IMR-90 (cell line): Measurements from ENCODE around the gene RALGPS2. TPM values are rescaled to one million over a fixed set of nuclear protein-coding genes. Genes with fewer than 3 reads are reported as not detected.

ENCODE experiments used
- ATAC-seq: fragments of 200-7000 bp; cut with Tn5 transposase; 2 replicates; pipeline ENCODE4 v1.9.1; 2020; ENCODE audit warnings: low read depth, mild to moderate bottlenecking, moderate library complexity
- BruUV-seq: library from RNA; stranded (reverse); fragments of 400-500 nt; replicated peaks from 2 replicates; lab custom pipeline; 2021; lab: Mats Ljungman, UMichigan
- CTCF ChIA-PET: fragments of 300-600 bp; formaldehyde crosslinking; extraction: SDS; loops from one replicate; lab custom pipeline; 2021; ENCODE audit warnings: antibody characterized with exemption; lab: Yijun Ruan, JAX
- POLR2A ChIA-PET: fragments of 300-600 bp; sonication (Branson Sonifier 250); formaldehyde crosslinking; loops from one replicate; lab custom pipeline; 2022; ENCODE audit warnings: antibody characterized with exemption; ENCODE audit not compliant: unreplicated experiment; lab: Charles Lee
- DNase-seq: peaks from one replicate; pipeline ENCODE4 v3.0.0; 2013
- H2AFZ ChIP-seq: replicated peaks from 2 replicates; pipeline ENCODE3; 2013; ENCODE audit warnings: low read length, mild to moderate bottlenecking; ENCODE audit not compliant: poor library complexity
- H2AK5ac ChIP-seq: 2 replicates; pipeline ENCODE4 v1.6.1; 2013; ENCODE audit warnings: low read depth, low read length, inconsistent platforms
- H2AK9ac ChIP-seq: replicated peaks from 2 replicates; pipeline ENCODE3; 2013; ENCODE audit warnings: mild to moderate bottlenecking, low read depth, low read length, moderate library complexity; ENCODE audit not compliant: poor library complexity
- H2BK120ac ChIP-seq: 2 replicates; pipeline ENCODE4 v1.6.1; 2013; ENCODE audit warnings: low read depth, low read length, inconsistent platforms
- H2BK15ac ChIP-seq: 3 replicates; pipeline ENCODE4 v1.6.1; 2013; ENCODE audit warnings: low read depth, low read length, inconsistent platforms
- H2BK20ac ChIP-seq: 2 replicates; pipeline ENCODE4 v1.6.1; 2013; ENCODE audit warnings: low read depth, mild to moderate bottlenecking, inconsistent platforms, low read length, moderate library complexity
- H2BK5ac ChIP-seq: 2 replicates; pipeline ENCODE4 v1.6.1; 2013; ENCODE audit warnings: mild to moderate bottlenecking, low read depth, low read length, inconsistent platforms; ENCODE audit not compliant: poor library complexity, severe bottlenecking
- H3K14ac ChIP-seq: replicated peaks from 2 replicates; pipeline ENCODE4 v1.6.1; 2013; ENCODE audit warnings: low read depth, low read length, inconsistent platforms
- H3K18ac ChIP-seq: 2 replicates; pipeline ENCODE4 v1.6.1; 2013; ENCODE audit warnings: low read depth, low read length, control low read depth
- H3K23ac ChIP-seq: 2 replicates; pipeline ENCODE4 v1.6.1; 2013; ENCODE audit warnings: low read depth, low read length, inconsistent platforms
- H3K27ac ChIP-seq: 2 replicates; pipeline ENCODE4 v1.5.1; 2013; ENCODE audit warnings: mild to moderate bottlenecking, control low read depth, low read length; ENCODE audit not compliant: insufficient read depth
- H3K27me3 ChIP-seq: 2 replicates; pipeline ENCODE4 v1.6.1; 2013; ENCODE audit warnings: low read length; ENCODE audit not compliant: control insufficient read depth, insufficient read depth
- H3K36me3 ChIP-seq: 2 replicates; pipeline ENCODE4 v1.6.1; 2013; ENCODE audit warnings: low read length, mixed read lengths; ENCODE audit not compliant: control insufficient read depth, insufficient read depth
- H3K4ac ChIP-seq: 2 replicates; pipeline ENCODE4 v1.6.1; 2013; ENCODE audit warnings: low read depth, low read length, inconsistent platforms
- H3K4me1 ChIP-seq: 2 replicates; pipeline ENCODE4 v1.6.1; 2013; ENCODE audit warnings: low read length, mixed read lengths; ENCODE audit not compliant: control insufficient read depth, insufficient read depth
- H3K4me2 ChIP-seq: 2 replicates; pipeline ENCODE4 v1.6.1; 2013; ENCODE audit warnings: low read depth, mild to moderate bottlenecking, control low read depth, low read length, moderate library complexity
- H3K4me3 ChIP-seq: 2 replicates; pipeline ENCODE4 v1.5.1; 2013; ENCODE audit warnings: low read depth, mild to moderate bottlenecking, control low read depth, low read length, moderate library complexity; ENCODE audit not compliant: insufficient read depth
- H3K56ac ChIP-seq: 2 replicates; pipeline ENCODE4 v1.6.1; 2013; ENCODE audit warnings: low read length, inconsistent platforms; ENCODE audit not compliant: insufficient read depth; ENCODE audit errors: extremely low read depth
- H3K79me1 ChIP-seq, 2 experiments: 2 replicates each; pipeline ENCODE4 v1.6.1; 2013; ENCODE audit warnings: low read length in 2 of 2, inconsistent platforms in 1 of 2, low read depth in 1 of 2
- H3K9ac ChIP-seq: 2 replicates; pipeline ENCODE4 v1.6.1; 2013; ENCODE audit warnings: low read depth, low read length, control low read depth
- H3K9me1 ChIP-seq: 2 replicates; pipeline ENCODE4 v1.6.1; 2013; ENCODE audit warnings: low read length, inconsistent platforms; ENCODE audit not compliant: insufficient read depth
- H3K9me3 ChIP-seq: 2 replicates; pipeline ENCODE4 v1.6.1; 2013; ENCODE audit warnings: low read length; ENCODE audit not compliant: control insufficient read depth, insufficient read depth
- H4K20me1 ChIP-seq: 2 replicates; pipeline ENCODE4 v1.6.1; 2013; ENCODE audit warnings: low read length, inconsistent platforms; ENCODE audit not compliant: insufficient read depth
- H4K5ac ChIP-seq: 2 replicates; pipeline ENCODE4 v1.6.1; 2013; ENCODE audit warnings: mild to moderate bottlenecking, low read depth, low read length, control low read depth
- H4K8ac ChIP-seq, 2 experiments: 2 replicates each; pipeline ENCODE4 v1.6.1; 2013; ENCODE audit warnings: low read depth in 2 of 2, low read length in 2 of 2, control low read depth in 1 of 2, inconsistent platforms in 1 of 2
- H4K91ac ChIP-seq: 2 replicates; pipeline ENCODE4 v1.6.1; 2013; ENCODE audit warnings: low read depth, low read length, inconsistent platforms; ENCODE audit not compliant: insufficient read depth
- ELK1 ChIP-seq: fragments of 150-350 bp; IDR thresholded peaks from 2 replicates; pipeline ENCODE4 v1.6.1; 2016; ENCODE audit warnings: low read depth, mild to moderate bottlenecking, low read length, moderate library complexity, borderline replicate concordance
- RAD21 ChIP-seq: IDR thresholded peaks from 2 replicates; pipeline ENCODE4 v1.6.1; 2012; ENCODE audit warnings: low read length, improper control_type of control experiment
- USF2 ChIP-seq: fragments of 150-350 bp; IDR thresholded peaks from 2 replicates; pipeline ENCODE4 v1.6.1; 2017; ENCODE audit warnings: mild to moderate bottlenecking, antibody characterized with exemption, low read length, low read depth
- WGBS, 2 experiments: methylation state at CpG; one replicate each; pipeline versions ENCODE4 v1.1.5 to v1.1.7; 2013; ENCODE audit warnings: missing lambda C conversion rate in 2 of 2; ENCODE audit not compliant: insufficient read length in 1 of 2; ENCODE audit errors: extremely low coverage in 2 of 2; 5-methylcytosine and 5-hydroxymethylcytosine counted together
- dilution Hi-C: fragments of 300-500 bp; cut with HindIII; formaldehyde crosslinking; loops from one replicate; pipeline ENCODE4 v1.14.3; 2018; ENCODE audit warnings: low sequenced_read_pairs; ENCODE audit not compliant: unreplicated experiment
- in situ Hi-C: fragments of 300-500 bp; cut with MboI; formaldehyde crosslinking; loops from 3 replicates; pipeline ENCODE4 v1.14.3; 2019; ENCODE audit warnings: low sequenced_read_pairs, inconsistent platforms, mixed read lengths
- intact Hi-C: fragments of 100-400 bp; cut with micrococcal nuclease; formaldehyde crosslinking; loops from 2 replicates; pipeline ENCODE4 v1.10.0; 2022
- polyA plus RNA-seq, 3 experiments: library from polyadenylated mRNA; depleted of rRNA; stranded (reverse); fragments of >200 nt; gene quantifications; 2 replicates each; pipeline ENCODE4 v1.2.3, GENCODE V29; 2012; ENCODE audit warnings: low replicate concordance in 1 of 3
- total RNA-seq: library from RNA; depleted of rRNA; stranded (reverse); fragments of >200 nt; gene quantifications from 2 replicates; pipeline ENCODE4 v1.2.3, GENCODE V29; 2012

RALGPS2 gene
- total and polyA plus RNA-seq, 2 of the 4 experiments (the other 2 are of a cell fraction), result 13.8 to 148 TPM

- in situ Hi-C loops (no loop called here), dilution Hi-C loops (no loop called here), intact Hi-C loops (no loop called here)
- no peak overlapping the region for H4K8ac ChIP-seq
- H3K4me3 ChIP-seq, result no peak overlapping the region
- H2AK5ac ChIP-seq, result no peak overlapping the region
- ATAC-seq, result no peak
- ChIA-PET CTCF (interaction anchor here (0.6 kb wide), 1 partner anchor 142 kb away, joined by 3 read pairs; no protein-coding TSS in a partner anchor), POLR2A (no interaction called here)
- no peaks in the 10 kb centered on the region for H3K9me3 ChIP-seq
- no peak for DNase-seq
- H3K9me1 ChIP-seq, result no peaks in the 10 kb centered on the region; the same call in 1 of the 2 replicates
- H3K56ac ChIP-seq, result no peak overlapping the region
- no peak overlapping the region for H2AK9ac ChIP-seq
- H3K14ac ChIP-seq, result no peak overlapping the region
- H3K36me3 ChIP-seq, result peaks cover 27% of the 10 kb centered on the region
- H3K9ac ChIP-seq, result no peak overlapping the region
- no peak overlapping the region for H3K27ac ChIP-seq
- WGBS, 2 experiments, result no CpG with 5 or more reads among the region's 1 CpG
- H3K79me1 ChIP-seq, result peaks cover 17 to 39% of the 10 kb centered on the region in 2 experiments; a peak in 3 of 4 replicates
- no peak overlapping the region for H3K4ac ChIP-seq
- H3K4me2 ChIP-seq, result no peak overlapping the region
- peaks cover 11% of the 10 kb centered on the region; the same call in 1 of the 2 replicates for H4K20me1 ChIP-seq
- no peak for TF ChIP-seq USF2
- no peak for TF ChIP-seq RAD21
- TF ChIP-seq ELK1, result no peak
- H4K91ac ChIP-seq, result no peak overlapping the region
- H3K4me1 ChIP-seq, result no peaks in the 10 kb centered on the region; the same call in 1 of the 2 replicates
- no peak overlapping the region for H2AFZ ChIP-seq
- H3K18ac ChIP-seq, result no peak overlapping the region
- no peak overlapping the region for H2BK20ac ChIP-seq
- no peak overlapping the region for H2BK120ac ChIP-seq
- H3K23ac ChIP-seq, result no peak overlapping the region
- H3K27me3 ChIP-seq, result no peaks in the 10 kb centered on the region
- BruUV-seq, result no TSS peak
- no peak overlapping the region for H2BK5ac ChIP-seq
- H2BK15ac ChIP-seq, result no peak overlapping the region
- no peak overlapping the region for H4K5ac ChIP-seq
These were observed 15.9 kb downstream of the RALGPS2 start for GRCh38 chr1:178740924-178741323.
